Posterior vena cava (tissue), 2 donors: ENCODE measurements around the gene OXA1L. TPM values are rescaled to one million over a fixed set of nuclear protein-coding genes. Genes with fewer than 3 reads are reported as not detected.

Experiments
- DNase-seq: peaks from one replicate; pipeline ENCODE4 v3.0.0-alpha.2; 2020; ENCODE audit warnings: low spot score
- intact Hi-C, 2 donors: fragments of 100-400 bp; cut with DNase I; formaldehyde crosslinking; loops; one replicate each; pipeline versions ENCODE4 v1.14.1 to v1.14.2; 2022 to 2023
- total RNA-seq, 2 donors: library from RNA; stranded (reverse); fragmentation: NEBNext Ultra II Directional; extraction: Animal tissue kit (Norgen Biotek cat#: 25700); gene quantifications; one replicate each; pipeline ENCODE4 v1.2.1, GENCODE V29; 2021
- donor health status: DM: yes; HTN: yes; CAD: no.
- donor health status: DM: yes; HTN: yes; CAD: no.

OXA1L gene
- total RNA-seq, 2 donors from 2014 or later, result 49.7 to 53.7 TPM

DNA sequence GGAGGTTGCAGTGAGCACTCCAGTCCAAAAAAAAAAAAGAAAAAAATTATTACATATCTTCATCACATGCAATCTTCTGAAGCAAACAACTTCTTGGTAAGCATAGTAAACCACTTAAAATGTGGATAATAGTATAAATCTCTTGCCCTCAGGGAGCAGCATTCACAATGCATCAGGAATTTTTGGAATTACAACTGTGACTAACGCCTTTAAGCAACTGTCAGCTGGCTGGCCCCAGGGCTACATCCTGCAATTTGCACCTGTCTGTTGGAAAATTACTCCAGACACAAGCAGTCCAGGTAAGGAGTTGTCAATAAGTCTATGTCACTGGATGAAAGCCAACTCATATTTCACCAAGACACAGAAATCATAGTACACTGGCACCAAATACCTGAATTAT is 54.2 kb downstream of the OXA1L start:
- DNase-seq, result no peak
- intact Hi-C loops, result loop anchor here in 1 of 2 donors (5.0 kb wide), 1 partner anchor 433 kb away; no protein-coding TSS in a partner anchor

GRCh38 chr14:22821193-22822015 is 54.9 kb downstream of the OXA1L start:
- intact Hi-C loops, result loop anchor here (2.0 to 5.0 kb wide), 2 partner anchors 31 to 434 kb away; no protein-coding TSS in a partner anchor
- DNase-seq, result no peak

- intact Hi-C loops, result loop anchor here (2.0 to 5.0 kb wide), 2 partner anchors 31 to 435 kb away; no protein-coding TSS in a partner anchor
- no peak for DNase-seq
Measured at GRCh38 chr14:22822016-22822570, 55.6 kb downstream of the OXA1L start.

Other genes with a start within 250 kb of the OXA1L start
- 100 to 1,000 TPM; 160 to 182 TPM for gene DAD1, start 177.5 kb upstream of the OXA1L start, total RNA-seq
- gene ABHD4, start 168.4 kb upstream of the OXA1L start, total RNA-seq, result 10 to 100 TPM; 31.2 to 36.7 TPM
- gene OR6J1, start 122.3 kb upstream of the OXA1L start, total RNA-seq, result not detected
- 10 to 100 TPM; 11.4 to 17.5 TPM for gene SLC7A7, start 48.7 kb downstream of the OXA1L start, total RNA-seq
- gene MRPL52, start 63.2 kb downstream of the OXA1L start, total RNA-seq, result 10 to 100 TPM; 58.5 to 58.9 TPM
- 100 to 1,000 TPM; 229 to 234 TPM for gene MMP14, start 69.9 kb downstream of the OXA1L start, total RNA-seq
- gene LRP10, start 105.1 kb downstream of the OXA1L start, total RNA-seq, result 100 to 1,000 TPM; 129 to 139 TPM
- under 1 TPM; 0.23 to 0.43 TPM for gene REM2, start 116.5 kb downstream of the OXA1L start, total RNA-seq
- 10 to 100 TPM; 53.8 to 62.2 TPM for gene RBM23, start 152.5 kb downstream of the OXA1L start, total RNA-seq
- gene PRMT5, start 162.7 kb downstream of the OXA1L start, total RNA-seq, result 10 to 100 TPM; 44.9 to 45.9 TPM
- gene HAUS4, start 190.4 kb downstream of the OXA1L start, total RNA-seq, result 10 to 100 TPM; 18.0 to 29.2 TPM
- gene AJUBA, start 215.9 kb downstream of the OXA1L start, total RNA-seq, result 1 to 10 TPM; 5.1 to 6.4 TPM
- gene C14orf93, start 243.5 kb downstream of the OXA1L start, total RNA-seq, result 1 to 10 TPM; 3.8 to 5.7 TPM